GM18498 (cell line): Measurements from ENCODE around the gene OR5W2.
"Not testable (repeated sequence)": the region's sequence is repeated elsewhere in the genome, so short reads cannot be mapped to it uniquely, and the experiment has no call there.

Experiments used
- ATAC-seq: cut with Tn5 transposase; IDR thresholded peaks from one replicate; pipeline ENCODE4 v1.9.1; 2021; ENCODE audit warnings: mild to moderate bottlenecking, moderate library complexity; ENCODE audit not compliant: unreplicated experiment

OR5W2 gene

GRCh38 chr11:55914482-55914881, at the start of gene OR5W2:
Gene OR5W2, minus strand, starts transcription at chr11:55914582. Its CDS starts 0 bp downstream, at chr11:55914582.
- ATAC-seq = no peak

- ATAC-seq = no peak
These were observed 42.1 kb upstream of the OR5W2 start for GRCh38 chr11:55956521-55956920.

- ATAC-seq = no peak
These were observed 34.9 kb upstream of the OR5W2 start for GRCh38 chr11:55949330-55949729.

GRCh38 chr11:55942785-55943392, 28.5 kb upstream of the OR5W2 start:
- no peak for ATAC-seq

GRCh38 chr11:55936300-55936699, 21.9 kb upstream of the OR5W2 start, which contains the start of gene OR5I1:
Gene OR5I1, minus strand, starts transcription at chr11:55936400. Its CDS starts 0 bp downstream, at chr11:55936400.
- ATAC-seq = no peak

GRCh38 chr11:55920537-55920936, 6.2 kb upstream of the OR5W2 start:
- no peak for ATAC-seq

- ATAC-seq = no peak
These were observed 12.1 kb downstream of the OR5W2 start for GRCh38 chr11:55902308-55902707.

- ATAC-seq = no peak
These were observed 19.2 kb downstream of the OR5W2 start for GRCh38 chr11:55895216-55895615.

- ATAC-seq = not testable (repeated sequence)
These were observed 28.9 kb downstream of the OR5W2 start for GRCh38 chr11:55885481-55885880.

GRCh38 chr11:55884995-55885394, 29.4 kb downstream of the OR5W2 start:
- not testable (repeated sequence) for ATAC-seq

- not testable (repeated sequence) for ATAC-seq
These were observed 31.4 kb downstream of the OR5W2 start, which contains the start of gene TRIM51 for GRCh38 chr11:55882997-55883396. Gene TRIM51, plus strand, starts transcription at chr11:55883297. Its CDS starts 2,132 bp downstream, at chr11:55885429.

GRCh38 chr11:55873146-55873545, 41.2 kb downstream of the OR5W2 start:
- not testable (repeated sequence) for ATAC-seq

- not testable (repeated sequence) for ATAC-seq
These were observed 41.7 kb downstream of the OR5W2 start for GRCh38 chr11:55872731-55873130.

GRCh38 chr11:55867354-55867753, 47.0 kb downstream of the OR5W2 start:
- ATAC-seq = not testable (repeated sequence)
